ENCODE data around the gene PLEKHS1.
"Not testable (repeated sequence)": the region's sequence is repeated elsewhere in the genome, so short reads cannot be mapped to it uniquely, and the experiment has no call there.

PLEKHS1 gene

DNA sequence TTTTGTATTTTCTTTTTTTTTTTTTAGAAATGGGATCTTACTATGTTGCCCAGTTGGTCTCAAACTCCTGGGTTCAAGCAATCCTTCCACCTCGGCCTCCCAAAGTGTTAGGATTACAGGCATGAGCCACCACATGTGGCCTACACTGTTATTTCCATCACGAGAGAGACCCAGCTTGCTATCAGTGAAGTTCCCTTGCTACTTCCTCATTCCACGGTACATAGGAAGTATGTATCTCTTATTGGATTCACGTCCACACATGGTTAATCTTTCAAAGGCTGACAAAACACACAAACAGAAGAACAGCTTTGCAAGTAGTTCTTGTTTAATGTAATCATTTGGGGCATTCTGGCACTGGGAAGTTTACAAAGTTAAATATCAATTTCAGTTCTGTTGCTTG is 51.5 kb downstream of the PLEKHS1 start:
- no peak for DNase-seq

DNA sequence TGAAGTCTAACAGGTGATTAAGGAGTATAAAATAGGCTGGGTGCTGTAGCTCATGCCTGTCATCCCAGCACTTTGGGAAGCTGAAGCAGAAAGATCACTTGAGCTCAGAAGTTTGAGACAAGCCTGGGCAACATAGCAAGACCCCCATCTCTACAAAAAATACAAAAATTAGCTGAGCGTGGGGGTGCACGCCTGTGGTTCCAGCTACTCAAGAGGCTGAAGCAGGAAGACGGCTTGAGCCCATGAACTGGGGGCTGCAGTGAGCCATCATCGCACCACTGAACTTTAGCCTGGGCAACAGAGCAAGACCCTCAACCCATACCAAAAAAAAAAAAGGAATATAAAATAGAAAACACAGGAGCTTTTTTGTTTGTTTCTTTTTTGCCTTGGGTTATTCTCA is 55.0 kb downstream of the PLEKHS1 start:
- DNase-seq, result no peak

DNA sequence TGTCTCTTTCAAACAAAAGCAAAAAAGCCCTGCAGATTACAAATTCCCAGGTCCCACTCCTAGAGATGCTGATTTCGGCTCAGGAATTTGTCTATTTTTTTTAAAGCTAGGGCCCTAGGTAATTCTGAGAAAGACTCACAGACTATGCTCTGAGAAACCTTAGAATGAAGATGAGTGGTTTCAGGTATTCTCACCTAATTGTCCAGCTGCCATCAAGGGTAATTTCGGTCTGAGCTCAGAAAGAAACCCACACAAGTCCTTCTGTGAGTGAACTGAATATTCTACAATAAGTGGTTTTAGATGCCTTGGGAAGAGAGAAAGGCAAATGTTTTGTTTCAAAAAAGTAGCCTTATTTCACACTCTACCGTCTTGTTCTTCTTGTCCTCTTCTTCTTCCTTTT is 56.7 kb downstream of the PLEKHS1 start:
- DNase-seq, result no peak

DNA sequence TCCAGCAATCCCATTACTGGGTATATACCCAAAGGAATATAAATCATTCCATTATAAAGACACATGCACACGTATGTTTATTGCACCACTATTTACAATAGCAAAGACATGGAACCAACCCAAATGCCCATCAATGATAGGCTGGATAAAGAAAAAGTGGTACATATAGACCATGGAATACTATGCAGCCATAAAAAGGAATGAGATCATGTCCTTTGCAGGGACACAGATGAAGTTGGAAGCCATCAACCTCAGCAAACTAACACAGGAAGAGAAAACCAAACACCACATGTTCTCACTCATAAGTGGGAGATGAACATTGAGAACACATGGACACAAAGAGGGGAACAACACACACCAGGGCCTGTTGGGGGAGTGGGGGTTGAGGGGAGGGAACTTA is 63.2 kb downstream of the PLEKHS1 start:
- DNase-seq, result not testable (repeated sequence)

DNA sequence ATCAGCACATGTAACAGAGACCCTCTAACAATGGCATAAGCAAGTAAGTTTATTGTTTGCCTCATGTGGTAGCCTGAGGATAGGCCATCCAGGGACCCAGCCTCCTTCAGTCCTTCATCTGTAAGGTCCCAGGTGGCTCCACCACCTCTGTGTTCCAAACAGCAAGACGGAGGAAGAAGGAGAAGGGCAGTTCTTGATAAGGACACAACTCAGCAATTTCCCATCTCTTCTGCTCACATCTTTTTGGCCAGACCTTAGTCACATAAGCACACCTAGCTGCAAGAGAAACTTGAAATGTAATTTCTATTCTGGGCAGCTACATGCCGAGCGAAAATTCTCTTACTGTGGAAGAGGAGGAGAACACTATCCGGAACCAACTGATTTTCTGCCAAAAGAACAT is 68.5 kb downstream of the PLEKHS1 start:
- DNase-seq, result no peak

DNA sequence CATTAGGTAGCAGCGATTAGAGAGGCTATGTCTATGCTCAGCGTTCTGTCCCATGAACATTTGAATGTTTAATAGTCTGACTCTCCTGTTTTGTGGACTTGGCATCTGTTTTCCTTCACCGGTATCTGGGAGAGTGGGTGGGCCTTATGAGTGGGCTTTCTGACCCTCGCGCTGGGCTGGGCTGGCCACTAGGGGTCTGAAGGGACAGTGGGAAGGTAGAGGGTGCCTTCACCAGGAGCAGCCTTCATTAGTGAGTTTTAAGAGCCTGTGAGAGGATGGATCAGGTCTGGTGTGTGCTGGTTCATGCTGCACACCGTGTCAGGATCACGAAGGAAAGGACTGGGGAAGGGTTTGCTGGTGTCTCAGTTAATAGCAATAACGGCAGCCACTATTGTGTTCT is 69.0 kb downstream of the PLEKHS1 start:
- no peak for DNase-seq

DNA sequence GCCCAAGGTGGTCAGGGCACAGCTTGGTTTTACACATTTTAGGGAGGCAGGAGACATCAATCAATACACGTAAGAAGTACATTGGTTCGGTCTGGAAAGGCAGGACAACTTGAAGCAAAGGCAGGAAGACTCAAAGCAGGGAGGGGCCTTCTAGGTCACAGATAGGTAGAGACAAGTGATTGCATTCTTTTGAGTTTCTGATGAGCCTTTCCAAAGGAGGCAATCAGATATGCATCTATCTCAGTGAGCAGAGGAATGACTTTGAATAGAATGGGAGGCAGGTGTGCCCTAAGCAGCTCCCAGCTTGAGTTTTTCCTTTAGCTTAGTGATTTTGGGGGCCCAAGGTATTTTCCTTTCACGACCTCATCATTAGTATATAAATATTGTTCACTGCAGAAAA is 69.8 kb downstream of the PLEKHS1 start:
- DNase-seq, result not testable (repeated sequence)

DNA sequence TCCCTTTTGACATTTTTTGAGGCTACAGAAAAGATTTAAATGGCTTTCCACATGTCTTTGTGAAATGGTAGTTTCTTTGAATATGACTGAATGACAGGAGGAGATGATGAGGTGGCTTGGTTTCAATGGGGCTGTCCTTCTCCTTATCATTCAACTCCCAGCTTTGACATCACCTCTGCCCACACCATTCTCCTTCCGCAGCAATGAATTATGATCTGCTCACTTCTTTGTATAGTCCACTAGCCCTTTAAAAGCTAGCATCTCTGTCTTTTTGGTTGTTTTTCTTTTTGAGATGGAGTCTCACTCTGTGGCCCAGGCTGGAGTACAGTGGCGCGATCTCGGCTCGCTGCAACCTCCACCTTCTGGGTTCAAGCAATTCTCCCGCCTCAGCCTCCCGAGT is 70.7 kb downstream of the PLEKHS1 start:
- DNase-seq, result no peak

DNA sequence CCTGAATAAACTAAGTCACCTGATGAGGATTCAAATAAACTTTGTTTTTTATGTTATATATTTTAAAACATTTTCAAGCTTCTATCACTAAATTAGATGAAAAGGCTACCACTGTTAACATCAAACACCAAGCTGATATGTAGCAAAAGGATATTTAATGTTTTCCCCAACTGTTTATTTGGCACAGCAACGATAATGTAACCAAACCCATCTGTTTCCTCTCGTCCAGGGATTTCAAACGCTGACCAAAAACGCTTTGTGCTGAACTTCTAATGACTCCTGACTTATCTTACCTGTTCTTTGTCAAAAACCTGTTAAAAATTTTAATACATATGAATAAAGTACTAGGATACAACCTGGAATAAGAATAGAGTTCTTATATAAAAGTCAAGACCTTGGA is 71.9 kb downstream of the PLEKHS1 start:
- no peak for DNase-seq

DNA sequence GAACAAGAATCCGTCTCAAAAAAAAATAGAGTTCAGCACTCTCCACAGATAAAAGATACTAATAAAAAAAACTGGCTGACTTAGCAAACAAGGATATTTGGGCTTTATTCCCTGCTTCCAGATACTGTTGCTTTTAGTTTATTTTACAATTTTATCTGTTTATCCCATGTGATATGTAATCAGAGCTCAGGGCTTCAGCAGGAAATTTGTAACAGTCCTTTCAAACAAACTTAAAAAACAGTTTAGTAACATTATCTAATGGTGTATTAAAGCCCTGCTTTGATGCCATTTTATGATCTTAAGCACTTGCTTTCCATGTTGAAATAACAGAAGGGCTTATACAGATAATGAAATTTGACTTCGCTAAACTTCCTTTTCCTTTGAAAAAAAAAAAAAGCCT is 74.3 kb downstream of the PLEKHS1 start:
- DNase-seq, result no peak

DNA sequence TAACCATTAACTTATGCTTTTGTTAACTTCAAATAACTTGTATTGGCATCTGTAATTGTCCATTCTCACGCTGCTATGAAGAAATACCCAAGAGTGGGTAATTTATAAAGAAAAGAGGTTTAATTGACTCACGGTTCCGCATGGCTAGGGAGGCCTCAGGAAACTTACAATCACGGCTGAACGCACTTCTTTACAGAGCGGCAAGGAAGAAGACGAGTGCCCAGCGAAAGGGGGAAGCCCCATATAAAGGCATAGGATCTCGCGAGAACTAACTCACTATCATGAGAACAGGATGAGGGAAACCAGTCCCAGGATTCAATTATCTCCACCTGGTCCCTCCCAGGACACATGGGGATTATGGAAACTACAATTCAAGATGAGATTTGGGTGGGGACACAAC is 77.1 kb downstream of the PLEKHS1 start:
- DNase-seq, result not testable (repeated sequence)
